Breast epithelium (tissue), 4 donors: ENCODE measurements around the gene RHBDF1. TPM values are rescaled to one million over a fixed set of nuclear protein-coding genes. Genes with fewer than 3 reads are reported as not detected.

Source experiments
- DNase-seq, 2 donors: peaks; one replicate each; pipeline ENCODE4 v3.0.0-alpha.2; 2019; ENCODE audit warnings: low spot score in 2 of 2
- H3K27ac ChIP-seq, 2 donors: fragments of 200-600 bp; sonication (generic) in 1 of 2; one replicate each; pipeline ENCODE4 v1.5.1; 2016 to 2019; ENCODE audit warnings: mild to moderate bottlenecking in 1 of 2
- H3K27me3 ChIP-seq, 2 donors: fragments of 200-600 bp; sonication (generic) in 1 of 2; one replicate each; pipeline versions ENCODE4 v1.5.1 to v1.6.0; 2017 to 2019; ENCODE audit warnings: control low read depth in 1 of 2, mild to moderate bottlenecking in 1 of 2
- H3K36me3 ChIP-seq: fragments of 200-600 bp; one replicate; pipeline ENCODE4 v1.5.1; 2019
- H3K4me1 ChIP-seq, 2 donors: fragments of 200-600 bp; sonication (generic); one replicate each; pipeline ENCODE4 v1.5.1; 2016 to 2019; ENCODE audit warnings: control low read depth in 1 of 2
- H3K4me3 ChIP-seq, 3 donors: fragments of 200-600 bp; sonication (generic); 1 replicate in 2 of 3; 2 replicates in 1 of 3; pipeline ENCODE4 v1.5.1; 2016 to 2019; ENCODE audit warnings: mild to moderate bottlenecking in 3 of 3, moderate library complexity in 2 of 3
- H3K9me3 ChIP-seq, 2 donors: fragments of 200-600 bp; sonication (generic) in 1 of 2; one replicate each; pipeline ENCODE4 v1.5.1; 2016 to 2019; ENCODE audit warnings: control low read depth in 1 of 2
- POLR2A ChIP-seq: fragments of 450-650 bp; IDR thresholded peaks from one replicate; pipeline ENCODE4 v1.6.1; 2016; ENCODE audit warnings: antibody characterized with exemption, mild to moderate bottlenecking, moderate library complexity
- POLR2AphosphoS5 ChIP-seq, 3 donors: sonication (generic); formaldehyde crosslinking; IDR thresholded peaks; one replicate each; pipeline ENCODE4 v1.6.1; 2017; ENCODE audit warnings: antibody characterized with exemption in 3 of 3
- intact Hi-C: fragments of 100-400 bp; cut with DNase I; formaldehyde crosslinking; loops from one replicate; pipeline ENCODE4 v1.15.1; 2023; ENCODE audit warnings: low total_unique reads
- total RNA-seq, 3 donors: library from RNA; depleted of rRNA; stranded (reverse); fragments of >200 nt; gene quantifications; one replicate each; pipeline ENCODE4 v1.1.0, GENCODE V29; 2016
- TF ChIP-seq, protein P1 (sequence below), 3 donors: fragments of 450-650 bp; IDR thresholded peaks; one replicate each; pipeline ENCODE4 v1.5.1; 2016 to 2017; ENCODE audit warnings: antibody characterized with exemption in 3 of 3, mild to moderate bottlenecking in 3 of 3, moderate library complexity in 3 of 3

The RHBDF1 gene
- total RNA-seq, 3 donors from 2014 or later = 29.0 to 43.3 (median 42.6) TPM

DNA sequence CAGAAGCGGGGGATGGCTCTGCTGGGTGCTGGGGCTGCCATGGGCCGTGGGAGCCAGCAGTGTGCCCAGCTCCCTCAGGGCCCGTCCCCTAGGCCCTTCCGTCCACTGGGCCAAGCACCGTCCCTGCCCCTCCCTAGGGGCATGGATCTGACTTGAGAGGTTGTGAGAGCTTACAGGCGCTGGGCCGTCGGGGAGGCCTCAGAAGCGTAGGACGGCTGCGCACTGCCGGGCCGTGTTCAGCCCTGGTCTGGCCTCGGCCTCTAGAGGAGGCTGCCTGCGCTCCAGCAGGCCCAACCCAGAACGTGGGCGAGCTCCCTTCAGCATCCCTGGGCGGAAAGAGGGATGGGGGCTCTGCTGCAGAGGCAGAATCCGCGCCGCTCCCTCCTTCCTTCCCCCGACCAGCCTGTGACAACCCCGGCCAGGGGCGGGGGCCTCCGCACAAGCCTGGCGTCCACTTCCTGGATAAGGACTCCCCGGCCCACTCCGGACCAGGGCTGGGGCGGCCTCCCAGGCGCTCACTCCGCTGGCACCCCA, 4.9 kb upstream of the RHBDF1 start:
- intact Hi-C loops = no loop called here
- Histone ChIP-seq H3K4me1 (peaks cover 12 to 29% of the 10 kb centered on the region in 2 donors), H3K27ac (peak overlapping the region; percentile 91 to 98), H3K36me3 (no peaks in the 10 kb centered on the region), H3K9me3 (no peaks in the 10 kb centered on the region), H3K27me3 (no peaks in the 10 kb centered on the region), H3K4me3 (peak overlapping the region; percentile 71 to 99 (median 83))
- TF ChIP-seq, protein P1, sequence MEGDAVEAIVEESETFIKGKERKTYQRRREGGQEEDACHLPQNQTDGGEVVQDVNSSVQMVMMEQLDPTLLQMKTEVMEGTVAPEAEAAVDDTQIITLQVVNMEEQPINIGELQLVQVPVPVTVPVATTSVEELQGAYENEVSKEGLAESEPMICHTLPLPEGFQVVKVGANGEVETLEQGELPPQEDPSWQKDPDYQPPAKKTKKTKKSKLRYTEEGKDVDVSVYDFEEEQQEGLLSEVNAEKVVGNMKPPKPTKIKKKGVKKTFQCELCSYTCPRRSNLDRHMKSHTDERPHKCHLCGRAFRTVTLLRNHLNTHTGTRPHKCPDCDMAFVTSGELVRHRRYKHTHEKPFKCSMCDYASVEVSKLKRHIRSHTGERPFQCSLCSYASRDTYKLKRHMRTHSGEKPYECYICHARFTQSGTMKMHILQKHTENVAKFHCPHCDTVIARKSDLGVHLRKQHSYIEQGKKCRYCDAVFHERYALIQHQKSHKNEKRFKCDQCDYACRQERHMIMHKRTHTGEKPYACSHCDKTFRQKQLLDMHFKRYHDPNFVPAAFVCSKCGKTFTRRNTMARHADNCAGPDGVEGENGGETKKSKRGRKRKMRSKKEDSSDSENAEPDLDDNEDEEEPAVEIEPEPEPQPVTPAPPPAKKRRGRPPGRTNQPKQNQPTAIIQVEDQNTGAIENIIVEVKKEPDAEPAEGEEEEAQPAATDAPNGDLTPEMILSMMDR (IDR thresholded peaks at IDR 0.05) = no peak
- no peak for TF ChIP-seq POLR2AphosphoS5 (IDR thresholded peaks at IDR 0.05)
- no peak for TF ChIP-seq POLR2A
- no peak for DNase-seq

DNA sequence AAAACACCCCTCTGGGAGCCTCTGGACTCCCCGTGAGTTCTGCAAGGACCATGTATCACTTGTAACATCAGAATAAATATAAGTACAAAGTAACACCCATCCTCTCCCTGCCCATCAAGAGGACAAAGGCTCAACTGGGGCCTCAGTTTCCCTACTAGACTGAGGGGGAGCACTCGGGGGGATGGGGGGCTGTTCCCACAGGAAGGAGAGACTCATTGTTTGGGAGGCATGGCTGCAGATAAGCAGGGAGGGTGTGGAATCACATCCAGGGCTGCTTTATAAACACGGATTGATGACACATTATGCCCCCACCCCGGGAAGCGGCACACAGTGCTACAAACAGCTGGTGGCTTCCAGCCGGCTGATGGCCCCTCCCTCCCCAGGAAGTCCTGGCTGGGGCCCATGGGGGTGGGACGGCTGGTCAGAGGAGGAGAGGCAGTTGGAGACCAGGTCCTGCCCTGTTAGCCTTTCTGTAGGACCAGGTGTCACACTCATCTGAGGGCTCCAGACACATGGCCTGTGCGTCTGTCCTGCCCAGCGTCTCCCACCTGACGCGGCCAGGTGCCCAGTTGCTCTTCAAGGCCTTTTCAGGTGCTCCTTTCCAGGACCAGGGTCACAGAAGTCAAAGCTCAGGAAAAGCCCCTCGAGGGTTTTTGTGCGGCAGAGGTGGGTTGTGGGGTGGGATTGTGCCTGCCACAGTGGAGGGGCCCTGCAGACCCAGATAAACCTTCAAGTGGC, 4.3 kb upstream of the RHBDF1 start:
- Histone ChIP-seq H3K36me3 (no peaks in the 10 kb centered on the region), H3K4me3 (peak overlapping the region; percentile 71 to 99 (median 83)), H3K27me3 (no peaks in the 10 kb centered on the region), H3K27ac (peak overlapping the region; percentile 91 to 98), H3K4me1 (peaks cover 12 to 29% of the 10 kb centered on the region in 2 donors), H3K9me3 (no peaks in the 10 kb centered on the region)
- no peak for DNase-seq
- intact Hi-C loops = no loop called here
- TF ChIP-seq, protein P1 (IDR thresholded peaks at IDR 0.05) = no peak
- TF ChIP-seq POLR2AphosphoS5 (IDR thresholded peaks at IDR 0.05) = peak in 1 of 3 donors; percentile 50

DNA sequence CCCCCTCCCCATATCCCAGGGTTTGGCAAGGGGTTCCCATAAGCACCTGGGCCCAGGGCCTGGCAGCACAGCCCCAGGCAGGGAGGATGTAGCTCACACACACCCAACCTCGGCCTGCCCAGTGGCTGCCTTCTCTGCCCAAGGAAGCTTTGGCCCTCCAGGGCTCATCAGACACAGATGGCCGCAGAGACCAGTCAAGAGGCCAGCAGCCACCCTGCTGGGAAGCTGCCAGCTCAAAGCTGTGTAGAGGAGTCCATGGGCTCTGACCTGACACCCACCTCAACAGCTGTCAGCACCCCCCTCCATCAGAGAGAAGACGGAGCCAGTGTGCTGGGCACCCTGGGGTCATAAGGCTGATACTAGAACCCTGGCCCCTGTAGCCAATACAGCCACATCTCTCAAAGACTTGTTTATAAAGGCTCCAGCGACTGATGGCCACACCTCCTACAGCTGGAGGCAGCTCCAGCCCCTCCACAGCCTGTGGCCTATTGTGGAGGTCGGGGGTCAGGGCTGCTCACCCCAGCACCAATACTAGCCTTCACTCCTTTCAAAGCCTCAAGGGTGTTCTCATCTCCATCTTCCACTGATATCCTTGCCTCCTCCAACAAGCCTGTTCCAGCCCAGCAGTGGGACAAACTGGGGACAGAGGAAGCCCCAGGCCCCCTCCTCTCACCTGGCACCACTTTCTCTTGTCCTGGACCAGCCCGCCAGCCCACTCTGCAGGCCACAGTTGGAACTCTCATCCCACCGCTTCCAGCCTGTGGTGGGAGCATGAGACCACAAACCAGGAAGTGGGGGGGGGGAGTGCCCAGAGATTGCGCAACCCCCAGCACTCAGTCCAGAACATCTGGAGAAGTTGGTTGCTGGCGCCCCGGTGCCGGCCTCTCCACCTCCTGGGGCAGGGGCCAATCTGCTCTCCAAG, 3.4 kb upstream of the RHBDF1 start:
- peak in 2 of 3 donors; percentile 46 to 63 for TF ChIP-seq POLR2AphosphoS5 (IDR thresholded peaks at IDR 0.05)
- TF ChIP-seq POLR2A = no peak
- TF ChIP-seq, protein P1 (IDR thresholded peaks at IDR 0.05) = peak; percentile 13 to 31 (median 17)
- Histone ChIP-seq H3K4me3 (peak overlapping the region in 1 of 3 donors; percentile 99), H3K9me3 (no peaks in the 10 kb centered on the region), H3K27me3 (no peaks in the 10 kb centered on the region), H3K4me1 (peaks cover 16 to 34% of the 10 kb centered on the region in 2 donors), H3K36me3 (no peaks in the 10 kb centered on the region), H3K27ac (peak overlapping the region; percentile 91 to 98)
- DNase-seq = peak; percentile 75 to 76
- intact Hi-C loops = no loop called here

DNA sequence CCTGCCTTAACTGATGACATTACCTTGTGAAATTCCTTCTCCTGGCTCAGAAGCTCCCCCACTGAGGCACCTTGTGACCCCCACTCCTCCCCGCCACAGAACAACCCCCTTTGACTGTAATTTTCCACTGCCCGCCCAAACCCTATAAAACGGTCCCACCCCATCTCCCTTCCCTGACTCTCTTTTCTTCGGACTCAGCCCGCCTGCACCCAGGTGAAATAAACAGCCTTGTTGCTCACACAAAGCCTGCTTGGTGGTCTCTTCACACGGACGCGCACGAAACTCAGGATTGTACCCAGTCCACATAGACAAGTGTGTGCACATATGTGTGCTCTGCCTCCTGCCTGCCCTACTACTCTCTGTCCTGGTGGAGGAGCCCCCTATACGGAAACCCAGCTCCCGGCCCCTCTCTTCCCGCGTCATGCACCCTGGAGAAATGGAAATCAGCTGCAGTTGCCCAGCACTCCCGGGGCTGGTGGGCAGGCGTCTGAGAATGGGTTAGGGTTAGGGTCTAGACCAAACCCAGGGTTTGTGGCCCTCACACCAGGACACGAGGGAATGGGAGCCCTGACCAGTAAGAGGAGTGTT, 2.4 kb upstream of the RHBDF1 start:
- Histone ChIP-seq H3K4me1 (peaks cover 22 to 44% of the 10 kb centered on the region in 2 donors), H3K27ac (peak overlapping the region; percentile 96 to 98)
- intact Hi-C loops = no loop called here

More for the DNA sequence above, 2.4 kb upstream of the RHBDF1 start:
- TF ChIP-seq POLR2AphosphoS5 (IDR thresholded peaks at IDR 0.05) = no peak
- TF ChIP-seq, protein P1 (IDR thresholded peaks at IDR 0.05) = no peak
- TF ChIP-seq POLR2A = no peak
- H3K27me3 ChIP-seq = no peaks in the 10 kb centered on the region
- no peak overlapping the region for H3K4me3 ChIP-seq
- no peak for DNase-seq
- no peaks in the 10 kb centered on the region for H3K9me3 ChIP-seq
- H3K36me3 ChIP-seq = no peaks in the 10 kb centered on the region
